Measurements from ENCODE around the gene ARHGAP32.

ARHGAP32 gene

GRCh38 chr11:129093283-129093682, 98.8 kb downstream of the ARHGAP32 start:
- Histone ChIP-seq H3K9me2 (replicated peaks; ENCODE audit: control insufficient read depth, low read length) (no peaks in the 10 kb centered on the region), H3K4me3 (ENCODE audit: low read length) (no peak overlapping the region), H3K27me3 (ENCODE audit: control insufficient read depth, low read length) (no peaks in the 10 kb centered on the region), H3F3A (ENCODE audit: control insufficient read depth, insufficient read depth) (no peaks in the 10 kb centered on the region), H3K4me1 (ENCODE audit: control insufficient read depth, low read length) (no peaks in the 10 kb centered on the region), H4K20me1 (ENCODE audit: control insufficient read depth, insufficient read depth, low read depth, low read length) (no peaks in the 10 kb centered on the region), H3K4me2 (ENCODE audit: low read length) (no peak overlapping the region), H3K9me3 (ENCODE audit: control insufficient read depth, insufficient read depth, low read length) (no peaks in the 10 kb centered on the region), H3K27ac (ENCODE audit: low read depth, low read length) (no peak overlapping the region), H3K79me2 (ENCODE audit: control insufficient read depth, low read length) (no peaks in the 10 kb centered on the region), H3K36me3 (ENCODE audit: control insufficient read depth, low read length) (no peaks in the 10 kb centered on the region)
- TF ChIP-seq EZH2phosphoT487 (IDR thresholded peaks at IDR 0.05; ENCODE audit: borderline replicate concordance, low read length) (no peak), CTCF (IDR thresholded peaks at IDR 0.05; ENCODE audit: low read depth, low read length, poor library complexity, severe bottlenecking) (no peak)

- H3K4me2 ChIP-seq (ENCODE audit: low read length): no peak overlapping the region
- no peaks in the 10 kb centered on the region for H3K9me2 ChIP-seq (replicated peaks; ENCODE audit: control insufficient read depth, low read length)
- no peak overlapping the region for H3K4me3 ChIP-seq (ENCODE audit: low read length)
- H3F3A ChIP-seq (ENCODE audit: control insufficient read depth, insufficient read depth): no peaks in the 10 kb centered on the region
- H3K27ac ChIP-seq (ENCODE audit: low read depth, low read length): no peak overlapping the region
- H3K9me3 ChIP-seq (ENCODE audit: control insufficient read depth, insufficient read depth, low read length): no peaks in the 10 kb centered on the region
- H4K20me1 ChIP-seq (ENCODE audit: control insufficient read depth, insufficient read depth, low read depth, low read length): no peaks in the 10 kb centered on the region
- TF ChIP-seq CTCF (IDR thresholded peaks at IDR 0.05; ENCODE audit: low read depth, low read length, poor library complexity, severe bottlenecking): no peak
- no peak for TF ChIP-seq EZH2phosphoT487 (IDR thresholded peaks at IDR 0.05; ENCODE audit: borderline replicate concordance, low read length)
- H3K27me3 ChIP-seq (ENCODE audit: control insufficient read depth, low read length): no peaks in the 10 kb centered on the region
- no peaks in the 10 kb centered on the region for H3K79me2 ChIP-seq (ENCODE audit: control insufficient read depth, low read length)
- no peaks in the 10 kb centered on the region for H3K4me1 ChIP-seq (ENCODE audit: control insufficient read depth, low read length)
- no peaks in the 10 kb centered on the region for H3K36me3 ChIP-seq (ENCODE audit: control insufficient read depth, low read length)
These were observed 102.1 kb downstream of the ARHGAP32 start for GRCh38 chr11:129090056-129090455.

- H3K79me2 ChIP-seq (ENCODE audit: control insufficient read depth, low read length): no peaks in the 10 kb centered on the region
- H4K20me1 ChIP-seq (ENCODE audit: control insufficient read depth, insufficient read depth, low read depth, low read length): no peaks in the 10 kb centered on the region
- no peaks in the 10 kb centered on the region for H3K9me2 ChIP-seq (replicated peaks; ENCODE audit: control insufficient read depth, low read length)
- H3K27ac ChIP-seq (ENCODE audit: low read depth, low read length): no peak overlapping the region
- H3K27me3 ChIP-seq (ENCODE audit: control insufficient read depth, low read length): no peaks in the 10 kb centered on the region
- H3K4me3 ChIP-seq (ENCODE audit: low read length): no peak overlapping the region
- TF ChIP-seq EZH2phosphoT487 (IDR thresholded peaks at IDR 0.05; ENCODE audit: borderline replicate concordance, low read length): no peak
- TF ChIP-seq CTCF (IDR thresholded peaks at IDR 0.05; ENCODE audit: low read depth, low read length, poor library complexity, severe bottlenecking): no peak
- H3K9me3 ChIP-seq (ENCODE audit: control insufficient read depth, insufficient read depth, low read length): no peaks in the 10 kb centered on the region
- H3K4me2 ChIP-seq (ENCODE audit: low read length): no peak overlapping the region
- H3K36me3 ChIP-seq (ENCODE audit: control insufficient read depth, low read length): no peaks in the 10 kb centered on the region
- no peaks in the 10 kb centered on the region for H3K4me1 ChIP-seq (ENCODE audit: control insufficient read depth, low read length)
- no peaks in the 10 kb centered on the region for H3F3A ChIP-seq (ENCODE audit: control insufficient read depth, insufficient read depth)
These were observed 102.8 kb downstream of the ARHGAP32 start for GRCh38 chr11:129089279-129089678.

- Histone ChIP-seq H3K27me3 (ENCODE audit: control insufficient read depth, low read length) (no peaks in the 10 kb centered on the region), H3K4me2 (ENCODE audit: low read length) (no peak overlapping the region), H3K79me2 (ENCODE audit: control insufficient read depth, low read length) (no peaks in the 10 kb centered on the region), H3K27ac (ENCODE audit: low read depth, low read length) (no peak overlapping the region), H3K4me1 (ENCODE audit: control insufficient read depth, low read length) (no peaks in the 10 kb centered on the region), H3K9me2 (replicated peaks; ENCODE audit: control insufficient read depth, low read length) (no peaks in the 10 kb centered on the region), H3K4me3 (ENCODE audit: low read length) (no peak overlapping the region), H3K36me3 (ENCODE audit: control insufficient read depth, low read length) (no peaks in the 10 kb centered on the region), H4K20me1 (ENCODE audit: control insufficient read depth, insufficient read depth, low read depth, low read length) (no peaks in the 10 kb centered on the region), H3K9me3 (ENCODE audit: control insufficient read depth, insufficient read depth, low read length) (no peaks in the 10 kb centered on the region), H3F3A (ENCODE audit: control insufficient read depth, insufficient read depth) (no peaks in the 10 kb centered on the region)
- no peak for TF ChIP-seq EZH2phosphoT487 (IDR thresholded peaks at IDR 0.05; ENCODE audit: borderline replicate concordance, low read length)
- TF ChIP-seq CTCF (IDR thresholded peaks at IDR 0.05; ENCODE audit: low read depth, low read length, poor library complexity, severe bottlenecking): no peak
These were observed 105.1 kb downstream of the ARHGAP32 start for GRCh38 chr11:129086976-129087375.

Measured in DOHH2 (cell line).